Colonic mucosa (tissue), 4 donors: Measurements from ENCODE around the gene ITPK1. TPM values are rescaled to one million over a fixed set of nuclear protein-coding genes. Genes with fewer than 3 reads are reported as not detected.
"Not testable (repeated sequence)": the region's sequence is repeated elsewhere in the genome, so short reads cannot be mapped to it uniquely, and the experiment has no call there.

Source experiments
- DNase-seq: peaks from one replicate; pipeline ENCODE4 v3.0.0-alpha.2; 2020
- H3K27ac ChIP-seq: fragments of 200-600 bp; one replicate; pipeline ENCODE4 v1.8.0; 2021
- H3K27me3 ChIP-seq: fragments of 200-600 bp; one replicate; pipeline ENCODE4 v1.8.0; 2021
- H3K36me3 ChIP-seq: fragments of 200-600 bp; one replicate; pipeline ENCODE4 v1.8.0; 2021
- H3K4me1 ChIP-seq: fragments of 200-600 bp; one replicate; pipeline ENCODE4 v1.8.0; 2021; ENCODE audit warnings: mild to moderate bottlenecking
- H3K4me3 ChIP-seq: fragments of 200-600 bp; one replicate; pipeline ENCODE4 v1.8.0; 2021
- H3K9ac ChIP-seq, 2 donors: one replicate each; pipeline ENCODE4 v1.7.0; 2013; ENCODE audit warnings: control low read depth in 2 of 2, low read depth in 2 of 2, low read length in 2 of 2
- H3K9me3 ChIP-seq: fragments of 200-600 bp; one replicate; pipeline ENCODE4 v1.8.0; 2021
- CTCF ChIP-seq: fragments of 200-600 bp; IDR thresholded peaks from one replicate; pipeline ENCODE4 v1.8.0; 2022; ENCODE audit warnings: antibody characterized with exemption, mild to moderate bottlenecking
- intact Hi-C: fragments of 100-400 bp; cut with DNase I; formaldehyde crosslinking; loops from one replicate; pipeline ENCODE4 v1.14.1; 2022
- total RNA-seq, 2 donors: library from RNA; stranded (reverse); fragmentation: NEBNext Ultra II Directional in 1 of 2; extraction: Animal tissue kit (Norgen Biotek cat#: 25700) in 1 of 2; gene quantifications; one replicate each; pipeline ENCODE4 v1.2.1, GENCODE V29; 2021
- donor health status: healthy.
- donor health status: DM: no; HTN: no; CAD: no.
- donor health status: DM: no; HTN: no; CAD: no.

The ITPK1 gene
- total RNA-seq = 100 to 1,000 TPM; 118 to 134 TPM

GRCh38 chr14:93115821-93116675 is at the start of gene ITPK1:
Gene ITPK1 (minus strand): TSS chr14:93115925. CDS start chr14:93115163, 762 bp downstream.
- Histone ChIP-seq H3K9ac (peak within 1 kb of the TSS; percentile 91 to 92), H3K27ac (peak within 1 kb of the TSS; percentile 93), H3K27me3 (no peaks in the 10 kb centered on the region), H3K36me3 (no peaks in the 10 kb centered on the region), H3K9me3 (no peaks in the 10 kb centered on the region), H3K4me1 (peaks cover 12% of the 10 kb centered on the region), H3K4me3 (peak within 1 kb of the TSS; percentile 93)
- intact Hi-C loops = no loop called here
- TF ChIP-seq CTCF = no peak
- DNase-seq = peak; percentile 50

GRCh38 chr14:93163564-93163963 is 47.8 kb upstream of the ITPK1 start:
- no peak for TF ChIP-seq CTCF
- DNase-seq = no peak
- Histone ChIP-seq H3K4me1 (no peaks in the 10 kb centered on the region), H3K36me3 (no peaks in the 10 kb centered on the region), H3K9me3 (no peaks in the 10 kb centered on the region), H3K27me3 (no peaks in the 10 kb centered on the region), H3K4me3 (no peak overlapping the region), H3K27ac (no peak overlapping the region), H3K9ac (no peak overlapping the region)
- intact Hi-C loops = no loop called here

GRCh38 chr14:93161411-93161940 is 45.8 kb upstream of the ITPK1 start:
- Histone ChIP-seq H3K36me3 (no peaks in the 10 kb centered on the region), H3K27me3 (no peaks in the 10 kb centered on the region), H3K27ac (no peak overlapping the region), H3K4me1 (no peaks in the 10 kb centered on the region), H3K4me3 (no peak overlapping the region), H3K9me3 (no peaks in the 10 kb centered on the region), H3K9ac (no peak overlapping the region)
- no peak for DNase-seq
- no peak for TF ChIP-seq CTCF
- intact Hi-C loops = no loop called here

GRCh38 chr14:93160353-93160801 is 44.7 kb upstream of the ITPK1 start:
- no peak for TF ChIP-seq CTCF
- Histone ChIP-seq H3K36me3 (no peaks in the 10 kb centered on the region), H3K4me1 (no peaks in the 10 kb centered on the region), H3K27me3 (no peaks in the 10 kb centered on the region), H3K4me3 (no peak overlapping the region), H3K9me3 (no peaks in the 10 kb centered on the region), H3K27ac (no peak overlapping the region), H3K9ac (no peak overlapping the region)
- DNase-seq = no peak
- intact Hi-C loops = no loop called here

GRCh38 chr14:93159625-93160352 is 44.1 kb upstream of the ITPK1 start:
- DNase-seq, H3K4me1 ChIP-seq, H3K9ac ChIP-seq, H3K9me3 ChIP-seq, H3K27ac ChIP-seq, H3K36me3 ChIP-seq, intact Hi-C loops, H3K4me3 ChIP-seq, H3K27me3 ChIP-seq: not testable (repeated sequence)

- H3K4me1 ChIP-seq, H3K9me3 ChIP-seq, DNase-seq, H3K36me3 ChIP-seq, H3K4me3 ChIP-seq, H3K27me3 ChIP-seq, H3K9ac ChIP-seq, H3K27ac ChIP-seq, intact Hi-C loops: not testable (repeated sequence)
Observed at GRCh38 chr14:93158349-93158748, 42.6 kb upstream of the ITPK1 start.
